Neural progenitor cell (in vitro differentiated cells): ENCODE results near the gene MGLL. TPM values are rescaled to one million over a fixed set of nuclear protein-coding genes. Genes with fewer than 3 reads are reported as not detected.

Source experiments
- DNase-seq: peaks from one replicate; pipeline ENCODE4 v3.0.0-alpha.2; 2016; ENCODE audit warnings: low spot score
- H2AFZ ChIP-seq: fragments of 200-600 bp; sonication (generic); replicated peaks from 2 replicates; pipeline ENCODE4 v1.6.1; 2016; ENCODE audit warnings: antibody characterized with exemption
- H3F3A ChIP-seq: fragments of 200-600 bp; sonication (generic); 2 replicates; pipeline ENCODE4 v1.6.1; 2016; ENCODE audit warnings: antibody characterized with exemption, low read depth
- H3K27ac ChIP-seq: fragments of 200-600 bp; sonication (generic); 2 replicates; pipeline ENCODE4 v1.5.1; 2016; ENCODE audit warnings: mild to moderate bottlenecking
- H3K27me3 ChIP-seq: fragments of 200-600 bp; sonication (generic); 2 replicates; pipeline ENCODE4 v1.6.1; 2016; ENCODE audit warnings: mild to moderate bottlenecking, moderate library complexity
- H3K36me3 ChIP-seq: fragments of 200-600 bp; sonication (generic); 2 replicates; pipeline ENCODE4 v1.5.1; 2016
- H3K4me1 ChIP-seq: fragments of 200-600 bp; sonication (generic); 2 replicates; pipeline ENCODE4 v1.6.1; 2016; ENCODE audit warnings: mixed run types
- H3K4me2 ChIP-seq: fragments of 200-600 bp; sonication (generic); 2 replicates; pipeline ENCODE4 v1.6.1; 2016
- H3K4me3 ChIP-seq: fragments of 200-600 bp; sonication (generic); 2 replicates; pipeline ENCODE4 v1.5.1; 2016
- H3K79me2 ChIP-seq: fragments of 200-600 bp; sonication (generic); 2 replicates; pipeline ENCODE4 v1.6.1; 2016; ENCODE audit warnings: low read depth
- H3K9ac ChIP-seq: fragments of 200-600 bp; sonication (generic); 2 replicates; pipeline ENCODE4 v1.6.1; 2016
- H3K9me3 ChIP-seq: fragments of 200-600 bp; sonication (generic); 2 replicates; pipeline ENCODE4 v1.5.1; 2016; ENCODE audit warnings: low read depth
- H4K20me1 ChIP-seq: fragments of 200-600 bp; sonication (generic); 2 replicates; pipeline ENCODE4 v1.6.1; 2016; ENCODE audit warnings: low read depth
- H3K27ac Mint-ChIP-seq: 3 replicates; pipeline ENCODE4 v1.8.0; 2021; ENCODE audit warnings: mixed read lengths
- H3K27me3 Mint-ChIP-seq: 2 replicates; pipeline ENCODE4 v1.8.0; 2022; ENCODE audit warnings: low read depth, mild to moderate bottlenecking, inconsistent platforms, moderate library complexity, mixed read lengths; ENCODE audit not compliant: insufficient read depth
- H3K36me3 Mint-ChIP-seq: 3 replicates; pipeline ENCODE4 v1.8.0; 2021; ENCODE audit warnings: mixed read lengths
- H3K4me1 Mint-ChIP-seq: 3 replicates; pipeline ENCODE4 v1.8.0; 2021; ENCODE audit warnings: mixed read lengths
- H3K4me3 Mint-ChIP-seq: 3 replicates; pipeline ENCODE4 v1.8.0; 2021; ENCODE audit warnings: mild to moderate bottlenecking, moderate library complexity, mixed read lengths
- H3K9me3 Mint-ChIP-seq: 3 replicates; pipeline ENCODE4 v1.8.0; 2020; ENCODE audit warnings: mixed read lengths
- CTCF ChIP-seq: fragments of 200-600 bp; sonication (generic); IDR thresholded peaks from 2 replicates; pipeline ENCODE4 v1.5.1; 2017; ENCODE audit warnings: antibody characterized with exemption, mild to moderate bottlenecking
- EZH2 ChIP-seq: fragments of 200-600 bp; sonication (generic); IDR thresholded peaks from 2 replicates; pipeline ENCODE4 v1.6.1; 2017; ENCODE audit warnings: antibody characterized with exemption, mild to moderate bottlenecking, moderate library complexity
- EZH2phosphoT487 ChIP-seq: fragments of 200-600 bp; sonication (generic); IDR thresholded peaks from 2 replicates; pipeline ENCODE4 v1.6.1; 2017; ENCODE audit warnings: antibody characterized with exemption
- total RNA-seq: library from RNA; depleted of rRNA; stranded (reverse); fragments of >200 nt; gene quantifications from 2 replicates; pipeline ENCODE4 v1.2.3, GENCODE V29; 2015; ENCODE audit warnings: low replicate concordance

The MGLL gene
- total RNA-seq, 1 donor from 2014 or later = 0.15 TPM

GRCh38 chr3:127698691-127699415, 123.5 kb downstream of the MGLL start:
- Histone ChIP-seq H3K27ac (no peak overlapping the region), H3K4me1 (peaks cover 6% of the 10 kb centered on the region), H3K79me2 (no peaks in the 10 kb centered on the region), H4K20me1 (no peaks in the 10 kb centered on the region), H3K9ac (no peak overlapping the region), H3K4me2 (no peak overlapping the region), H3K36me3 (no peaks in the 10 kb centered on the region), H3K9me3 (no peaks in the 10 kb centered on the region), H3F3A (no peaks in the 10 kb centered on the region), H3K4me3 (no peak overlapping the region), H3K27me3 (no peaks in the 10 kb centered on the region), H2AFZ (no peak overlapping the region)
- peak overlapping the region; percentile 66 for H3K27ac Mint-ChIP-seq
- peaks cover 8% of the 10 kb centered on the region for H3K27me3 Mint-ChIP-seq
- DNase-seq = no peak
- peaks cover 18% of the 10 kb centered on the region for H3K4me1 Mint-ChIP-seq
- no peak overlapping the region for H3K4me3 Mint-ChIP-seq
- TF ChIP-seq EZH2 = no peak
- TF ChIP-seq CTCF = no peak
- no peak for TF ChIP-seq EZH2phosphoT487
- H3K36me3 Mint-ChIP-seq = no peaks in the 10 kb centered on the region
- peaks cover 8% of the 10 kb centered on the region for H3K9me3 Mint-ChIP-seq

GRCh38 chr3:127698286-127698685, 124.0 kb downstream of the MGLL start:
- peaks cover 18% of the 10 kb centered on the region for H3K4me1 Mint-ChIP-seq
- H3K36me3 Mint-ChIP-seq = no peaks in the 10 kb centered on the region
- H3K4me3 Mint-ChIP-seq = no peak overlapping the region
- Histone ChIP-seq H3K4me2 (no peak overlapping the region), H3K27ac (no peak overlapping the region), H3K9me3 (no peaks in the 10 kb centered on the region), H3K79me2 (no peaks in the 10 kb centered on the region), H4K20me1 (no peaks in the 10 kb centered on the region), H3K4me3 (no peak overlapping the region), H2AFZ (no peak overlapping the region), H3K9ac (no peak overlapping the region), H3K4me1 (peaks cover 6% of the 10 kb centered on the region), H3K36me3 (no peaks in the 10 kb centered on the region), H3K27me3 (no peaks in the 10 kb centered on the region), H3F3A (no peaks in the 10 kb centered on the region)
- H3K27ac Mint-ChIP-seq = peak overlapping the region; percentile 66
- H3K27me3 Mint-ChIP-seq = peaks cover 9% of the 10 kb centered on the region
- no peak for DNase-seq
- H3K9me3 Mint-ChIP-seq = peaks cover 4% of the 10 kb centered on the region
- TF ChIP-seq EZH2 (no peak), CTCF (no peak), EZH2phosphoT487 (no peak)

- H3K9me3 ChIP-seq = no peaks in the 10 kb centered on the region
- no peaks in the 10 kb centered on the region for H3K27me3 ChIP-seq
- peak overlapping the region; percentile 46 for H2AFZ ChIP-seq
- H3K36me3 Mint-ChIP-seq = no peaks in the 10 kb centered on the region
- peaks cover 11% of the 10 kb centered on the region for H3K27me3 Mint-ChIP-seq
- no peaks in the 10 kb centered on the region for H3K36me3 ChIP-seq
- H4K20me1 ChIP-seq = no peaks in the 10 kb centered on the region
- peaks cover 6% of the 10 kb centered on the region for H3K4me1 ChIP-seq
- H3F3A ChIP-seq = no peaks in the 10 kb centered on the region
- DNase-seq = peak; percentile 80
- H3K4me1 Mint-ChIP-seq = peaks cover 18% of the 10 kb centered on the region
- H3K27ac ChIP-seq = no peak overlapping the region
- peak overlapping the region; percentile 60 for H3K4me3 Mint-ChIP-seq
- no peak overlapping the region for H3K9ac ChIP-seq
- H3K4me3 ChIP-seq = no peak overlapping the region
- peak overlapping the region; percentile 12 for H3K4me2 ChIP-seq
- no peaks in the 10 kb centered on the region for H3K9me3 Mint-ChIP-seq
- TF ChIP-seq EZH2 (no peak), EZH2phosphoT487 (no peak), CTCF (no peak)
- no peaks in the 10 kb centered on the region for H3K79me2 ChIP-seq
- H3K27ac Mint-ChIP-seq = peak overlapping the region; percentile 96
Observed at GRCh38 chr3:127697551-127698240, 124.6 kb downstream of the MGLL start.
